ENCODE data around the gene BICD1.

The BICD1 gene

GRCh38 chr12:32170437-32170998 is 63.9 kb downstream of the BICD1 start:
- Histone ChIP-seq H3K4me1 (ENCODE audit: insufficient read depth, low read length) (no peaks in the 10 kb centered on the region), H3K4me3 (ENCODE audit: low read depth in 1 of 2, low read length in 2 of 2) (no peak overlapping the region), H3K36me3 (ENCODE audit: insufficient read depth, low read length) (no peaks in the 10 kb centered on the region), H4K20me1 (ENCODE audit: insufficient read depth, low read length) (no peaks in the 10 kb centered on the region; the same call in 1 of the 2 replicates), H3K27ac (ENCODE audit: low read length) (no peak overlapping the region), H3K79me2 (ENCODE audit: insufficient read depth, low read length) (peaks cover 4% of the 10 kb centered on the region; the same call in 1 of the 2 replicates), H3K27me3 (ENCODE audit: insufficient read depth, low read length, poor library complexity) (no peaks in the 10 kb centered on the region), H3K4me2 (ENCODE audit: insufficient read depth, low read length) (no peak overlapping the region), H3K9ac (ENCODE audit: low read depth, low read length) (no peak overlapping the region), H2AFZ (ENCODE audit: low read depth, low read length) (no peak overlapping the region), H3K9me3 (ENCODE audit: insufficient read depth, low read length, severe bottlenecking) (no peaks in the 10 kb centered on the region)
- no peak for TF ChIP-seq CTCF (IDR thresholded peaks at IDR 0.05; ENCODE audit: borderline replicate concordance, extremely low read depth, low read length, poor library complexity, severe bottlenecking)
- no peak for TF ChIP-seq EZH2 (IDR thresholded peaks at IDR 0.05; ENCODE audit: borderline replicate concordance, low read depth, low read length, severe bottlenecking)
- ATAC-seq (ENCODE audit: insufficient read depth, low read depth) = no peak
- no peak for DNase-seq

GRCh38 chr12:32171211-32171610 is 64.6 kb downstream of the BICD1 start:
- Histone ChIP-seq H3K27ac (ENCODE audit: low read length) (no peak overlapping the region), H3K4me1 (ENCODE audit: insufficient read depth, low read length) (no peaks in the 10 kb centered on the region), H3K9ac (ENCODE audit: low read depth, low read length) (no peak overlapping the region), H3K36me3 (ENCODE audit: insufficient read depth, low read length) (peaks cover 4% of the 10 kb centered on the region; the same call in 1 of the 2 replicates), H3K9me3 (ENCODE audit: insufficient read depth, low read length, severe bottlenecking) (no peaks in the 10 kb centered on the region), H3K4me3 (ENCODE audit: low read depth in 1 of 2, low read length in 2 of 2) (no peak overlapping the region), H4K20me1 (ENCODE audit: insufficient read depth, low read length) (no peaks in the 10 kb centered on the region; the same call in 1 of the 2 replicates), H3K27me3 (ENCODE audit: insufficient read depth, low read length, poor library complexity) (no peaks in the 10 kb centered on the region), H3K79me2 (ENCODE audit: insufficient read depth, low read length) (peaks cover 8% of the 10 kb centered on the region; the same call in 1 of the 2 replicates), H2AFZ (ENCODE audit: low read depth, low read length) (no peak overlapping the region), H3K4me2 (ENCODE audit: insufficient read depth, low read length) (no peak overlapping the region)
- ATAC-seq (ENCODE audit: insufficient read depth, low read depth) (no peak), DNase-seq (no peak)
- no peak for TF ChIP-seq EZH2 (IDR thresholded peaks at IDR 0.05; ENCODE audit: borderline replicate concordance, low read depth, low read length, severe bottlenecking)
- TF ChIP-seq CTCF (IDR thresholded peaks at IDR 0.05; ENCODE audit: borderline replicate concordance, extremely low read depth, low read length, poor library complexity, severe bottlenecking) = no peak

- Histone ChIP-seq H2AFZ (ENCODE audit: low read depth, low read length) (no peak overlapping the region), H3K79me2 (ENCODE audit: insufficient read depth, low read length) (peaks cover 12% of the 10 kb centered on the region; the same call in 1 of the 2 replicates), H4K20me1 (ENCODE audit: insufficient read depth, low read length) (peaks cover 3% of the 10 kb centered on the region; the same call in 1 of the 2 replicates), H3K9ac (ENCODE audit: low read depth, low read length) (no peak overlapping the region), H3K4me1 (ENCODE audit: insufficient read depth, low read length) (no peaks in the 10 kb centered on the region), H3K9me3 (ENCODE audit: insufficient read depth, low read length, severe bottlenecking) (no peaks in the 10 kb centered on the region), H3K36me3 (ENCODE audit: insufficient read depth, low read length) (peaks cover 7% of the 10 kb centered on the region; the same call in 1 of the 2 replicates), H3K27ac (ENCODE audit: low read length) (no peak overlapping the region), H3K4me3 (ENCODE audit: low read depth in 1 of 2, low read length in 2 of 2) (no peak overlapping the region), H3K27me3 (ENCODE audit: insufficient read depth, low read length, poor library complexity) (no peaks in the 10 kb centered on the region), H3K4me2 (ENCODE audit: insufficient read depth, low read length) (no peak overlapping the region)
- no peak for ATAC-seq (ENCODE audit: insufficient read depth, low read depth)
- no peak for DNase-seq
- TF ChIP-seq EZH2 (IDR thresholded peaks at IDR 0.05; ENCODE audit: borderline replicate concordance, low read depth, low read length, severe bottlenecking) (no peak), CTCF (IDR thresholded peaks at IDR 0.05; ENCODE audit: borderline replicate concordance, extremely low read depth, low read length, poor library complexity, severe bottlenecking) (no peak)
Observed at GRCh38 chr12:32176606-32177005, 70.0 kb downstream of the BICD1 start.

All from DND-41 (cell line).